Fibroblast of villous mesenchyme (primary cell): ENCODE measurements around the gene FYCO1. TPM values are rescaled to one million over a fixed set of nuclear protein-coding genes. Genes with fewer than 3 reads are reported as not detected.

Experiments used
- DNase-seq: peaks from one replicate; pipeline ENCODE4 v3.0.0-alpha.2; 2010; ENCODE audit warnings: low read depth
- H3K4me3 ChIP-seq: 2 replicates; pipeline ENCODE4 v1.5.1; 2011; ENCODE audit warnings: low read depth, mild to moderate bottlenecking, low read length
- CTCF ChIP-seq: IDR thresholded peaks from 2 replicates; pipeline ENCODE4 v1.5.1; 2012; ENCODE audit warnings: low read depth, mild to moderate bottlenecking, low read length; ENCODE audit not compliant: insufficient read depth
- total RNA-seq: library from RNA; depleted of rRNA; stranded (reverse); fragments of >200 nt; gene quantifications from 2 replicates; pipeline ENCODE4 v1.2.3, GENCODE V29; 2012

FYCO1 gene
- total RNA-seq, 1 donor, result 23.7 TPM

GRCh38 chr3:45988804-45989203, 6.8 kb downstream of the FYCO1 start:
- no peak overlapping the region for H3K4me3 ChIP-seq
- peak; percentile 69 for DNase-seq
- TF ChIP-seq CTCF, result no peak

- peak; percentile 62 for DNase-seq
- TF ChIP-seq CTCF, result no peak
- H3K4me3 ChIP-seq, result no peak overlapping the region
Measured at GRCh38 chr3:45988362-45988761, 7.3 kb downstream of the FYCO1 start.

GRCh38 chr3:45987368-45988291, 8.0 kb downstream of the FYCO1 start:
- TF ChIP-seq CTCF, result no peak
- no peak overlapping the region for H3K4me3 ChIP-seq
- peak; percentile 76 for DNase-seq

- DNase-seq, result peak; percentile 87
- no peak for TF ChIP-seq CTCF
- no peak overlapping the region for H3K4me3 ChIP-seq
Measured at GRCh38 chr3:45986303-45986982, 9.2 kb downstream of the FYCO1 start.

- no peak for TF ChIP-seq CTCF
- DNase-seq, result peak; percentile 76
- no peak overlapping the region for H3K4me3 ChIP-seq
Measured at GRCh38 chr3:45985532-45986302, 9.9 kb downstream of the FYCO1 start.
